ENCODE data around the gene PRKCE. TPM values are rescaled to one million over a fixed set of nuclear protein-coding genes. Genes with fewer than 3 reads are reported as not detected.

Gene PRKCE
- total and polyA plus RNA-seq, 2 of the 8 experiments (the other 6 are each of a cell fraction or from before 2014, with no cell fraction given): 0.54 to 2.1 TPM

GRCh38 chr2:45612731-45613130, 38.7 kb upstream of the PRKCE start:
- Histone ChIP-seq H3K27me3 (replicated peaks in 1 of 4; ENCODE audit: control insufficient read depth in 3 of 4, extremely low read depth in 1 of 4, insufficient read depth in 3 of 4, low read length in 3 of 4) (no peaks in the 10 kb centered on the region), H4K91ac (replicated peaks; ENCODE audit: insufficient read length, low read length) (no peak overlapping the region), H3K4me1 (replicated peaks in 1 of 4; ENCODE audit: control insufficient read depth in 3 of 4, insufficient read depth in 4 of 4, low read length in 3 of 4) (peaks cover 0 to 3% (median 0%) of the 10 kb centered on the region in 4 experiments; a peak in 1 of 7 replicates), H3K79me1 (ENCODE audit: low read depth, low read length) (no peaks in the 10 kb centered on the region; the same call in 1 of the 2 replicates), H4K8ac (ENCODE audit: extremely low read depth, insufficient read depth, low read length) (no peak overlapping the region), H3K18ac (ENCODE audit: extremely low read depth, low read length) (no peak overlapping the region), H3K36me3 (ENCODE audit: control insufficient read depth in 2 of 4, insufficient read depth in 4 of 4, low read length in 3 of 4) (no peaks in the 10 kb centered on the region), H3K23me2 (ENCODE audit: low read depth, low read length) (no peaks in the 10 kb centered on the region), H2BK120ac (replicated peaks; ENCODE audit: low read depth, low read length) (no peak overlapping the region), H3K27ac (ENCODE audit: low read depth, low read length) (no peak overlapping the region), H3K56ac (replicated peaks; ENCODE audit: insufficient read length, low read depth, low read length) (no peak overlapping the region), H3K4me2 (ENCODE audit: insufficient read depth in 1 of 2, low read depth in 2 of 2, low read length in 2 of 2) (no peak overlapping the region), H4K5ac (ENCODE audit: insufficient read length, low read depth, low read length) (no peak overlapping the region), H4K20me1 (replicated peaks in 1 of 2; ENCODE audit: control insufficient read depth in 1 of 2, insufficient read depth in 2 of 2, low read length in 2 of 2) (no peaks in the 10 kb centered on the region), H3K9me3 (ENCODE audit: insufficient read depth in 2 of 2, low read depth in 1 of 2, low read length in 1 of 2) (no peaks in the 10 kb centered on the region), H2BK5ac (ENCODE audit: low read depth, low read length) (no peak overlapping the region), H2AK5ac (ENCODE audit: low read depth, low read length) (no peak overlapping the region), H3K79me2 (ENCODE audit: control insufficient read depth in 1 of 2, insufficient read depth in 2 of 2, low read length in 2 of 2) (peaks cover 0 to 24% of the 10 kb centered on the region in 2 experiments; a peak in 2 of 4 replicates), H3K23ac (ENCODE audit: insufficient read length) (no peak overlapping the region), H2BK15ac (ENCODE audit: low read length) (no peak overlapping the region), H3K4me3 (ENCODE audit: extremely low read depth in 1 of 4, insufficient read depth in 2 of 4, low read depth in 3 of 4, low read length in 4 of 4) (no peak overlapping the region), H3K14ac (ENCODE audit: insufficient read length) (no peak overlapping the region), H3K4ac (replicated peaks; ENCODE audit: insufficient read length, low read depth, low read length) (no peak overlapping the region), H2AFZ (ENCODE audit: low read length) (no peak overlapping the region), H3K9ac (replicated peaks in 1 of 4; ENCODE audit: extremely low read depth in 1 of 4, low read depth in 3 of 4, low read length in 3 of 4) (no peak overlapping the region), H2BK20ac (ENCODE audit: low read length) (no peak overlapping the region), H2BK12ac (ENCODE audit: low read depth, low read length) (no peak overlapping the region)
- POLR2A ChIA-PET (ENCODE audit: partially characterized antibody): interaction anchor here (0.6 kb wide), 1 partner anchor 20 kb away, joined by 3 read pairs; no protein-coding TSS in a partner anchor
- FAIRE-seq (no peak), DNase-seq (ENCODE audit: low read depth in 1 of 2, low spot score in 2 of 2) (no peak)
- CTCF ChIA-PET (ENCODE audit: partially characterized antibody): no interaction called here
- WGBS, 2 experiments (ENCODE audit: extremely low coverage in 1 of 2, insufficient coverage in 1 of 2, insufficient read length in 1 of 2, insufficient replicate concordance in 2 of 2, low coverage in 1 of 2, low lambda C conversion rate in 2 of 2, missing lambda C conversion rate in 1 of 2): 79% methylated on average over 2 of the region's 2 CpGs; no CpG with 5 or more reads in 1 of the 2 experiments
- TF ChIP-seq EZH2 (IDR thresholded peaks at IDR 0.05; ENCODE audit: low read depth, low read length, severe bottlenecking) (no peak), KDM4A (IDR thresholded peaks at IDR 0.05; ENCODE audit: low read depth, low read length, severe bottlenecking) (no peak), CBX8 (IDR thresholded peaks at IDR 0.05; ENCODE audit: borderline replicate concordance, low read depth, low read length) (no peak), RXRA (IDR thresholded peaks at IDR 0.05; ENCODE audit: insufficient read depth, low read depth, low read length) (no peak), BCL11A (IDR thresholded peaks at IDR 0.05; ENCODE audit: low read depth in 2 of 2, low read length in 2 of 2) (no peak), POLR2AphosphoS5 (IDR thresholded peaks at IDR 0.05; ENCODE audit: low read depth, low read length) (no peak), POLR2A (IDR thresholded peaks at IDR 0.05; ENCODE audit: control extremely low read depth in 1 of 2, low read depth in 2 of 2, low read length in 2 of 2) (no peak), RNF2 (IDR thresholded peaks at IDR 0.05; ENCODE audit: borderline replicate concordance, low read depth, low read length, missing control alignments, poor library complexity, severe bottlenecking) (no peak), RBBP5 (IDR thresholded peaks at IDR 0.05; ENCODE audit: borderline replicate concordance, low read depth, low read length) (no peak), JUN (IDR thresholded peaks at IDR 0.05; ENCODE audit: low read depth, low read length) (no peak), HDAC6 (IDR thresholded peaks at IDR 0.05; ENCODE audit: low read depth, low read length) (no peak), TEAD4 (IDR thresholded peaks at IDR 0.05; ENCODE audit: low read depth, low read length) (no peak), PHF8 (conservative IDR thresholded peaks at IDR 0.05; ENCODE audit: low read depth, low read length) (no peak)
